Renal cortical epithelial cell (primary cell): ENCODE measurements around the gene KRT40. TPM values are rescaled to one million over a fixed set of nuclear protein-coding genes. Genes with fewer than 3 reads are reported as not detected.
"Not testable (repeated sequence)": the region's sequence is repeated elsewhere in the genome, so short reads cannot be mapped to it uniquely, and the experiment has no call there.

Source experiments
- DNase-seq: peaks from one replicate; pipeline ENCODE4 v3.0.0-alpha.2; 2011; ENCODE audit warnings: low read depth
- total RNA-seq: library from RNA; depleted of rRNA; stranded (reverse); fragments of >200 nt; gene quantifications from 2 replicates; pipeline ENCODE4 v1.2.3, GENCODE V29; 2014

KRT40 gene
- not detected in 2 replicates for total RNA-seq

DNA sequence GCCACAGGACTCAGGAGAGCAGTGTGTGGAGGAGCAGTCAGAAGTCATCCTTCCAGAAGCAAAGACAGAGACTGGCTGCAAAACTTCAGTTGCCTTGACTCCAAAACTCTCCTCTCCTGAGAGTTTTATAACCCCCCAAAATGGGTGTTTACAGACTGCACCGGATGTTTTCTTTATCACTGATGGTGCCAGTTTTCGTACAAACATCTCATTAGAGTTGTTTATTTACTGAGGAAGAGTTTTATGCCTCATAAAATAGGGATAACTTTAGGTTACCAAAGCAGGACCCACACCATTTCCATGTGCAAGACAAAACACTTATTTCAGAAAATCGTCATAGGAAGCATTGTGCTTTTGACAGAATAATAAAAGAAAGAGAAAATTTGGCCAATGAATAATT lies at the start of gene KRT40:
TSS of gene KRT40 (minus strand) at position 101 of the 400 bp plus-strand sequence. CDS start at position 48, 53 bp downstream.
- no peak for DNase-seq

DNA sequence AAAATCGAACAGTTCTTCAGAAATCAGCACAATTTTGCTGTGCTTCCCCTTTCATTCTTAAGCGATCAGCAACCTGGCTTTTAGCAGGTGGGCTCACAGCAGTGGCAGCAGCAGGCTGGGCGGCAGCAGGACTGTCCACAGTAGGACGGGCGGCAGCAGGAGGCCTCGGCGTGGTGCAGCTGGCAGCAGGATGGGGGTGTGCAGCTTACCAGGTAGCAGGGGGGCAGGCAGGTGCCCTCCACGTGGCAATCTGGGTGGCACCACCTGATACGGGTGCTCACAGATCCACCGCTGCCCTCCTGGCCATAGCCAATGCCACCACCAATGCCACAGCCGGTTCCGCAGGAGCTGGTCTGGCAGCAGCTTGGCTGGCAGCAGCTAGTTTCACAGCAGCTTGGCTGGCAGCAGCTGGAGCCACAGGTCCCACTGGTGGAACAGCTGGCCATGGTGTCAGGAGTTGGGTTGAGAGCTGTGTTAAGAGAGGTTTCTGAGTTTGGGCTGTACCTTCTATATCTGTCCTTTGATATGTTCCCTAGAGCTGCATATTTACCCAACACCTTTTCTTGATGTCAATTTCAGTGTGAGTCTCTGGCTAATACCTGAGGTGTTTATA lies 45.6 kb upstream of the KRT40 start, which contains the start of gene KRTAP1-4:
TSS of gene KRTAP1-4 (minus strand) at position 563 of the 613 bp plus-strand sequence. CDS start at position 446, 117 bp downstream.
- DNase-seq = no peak

DNA sequence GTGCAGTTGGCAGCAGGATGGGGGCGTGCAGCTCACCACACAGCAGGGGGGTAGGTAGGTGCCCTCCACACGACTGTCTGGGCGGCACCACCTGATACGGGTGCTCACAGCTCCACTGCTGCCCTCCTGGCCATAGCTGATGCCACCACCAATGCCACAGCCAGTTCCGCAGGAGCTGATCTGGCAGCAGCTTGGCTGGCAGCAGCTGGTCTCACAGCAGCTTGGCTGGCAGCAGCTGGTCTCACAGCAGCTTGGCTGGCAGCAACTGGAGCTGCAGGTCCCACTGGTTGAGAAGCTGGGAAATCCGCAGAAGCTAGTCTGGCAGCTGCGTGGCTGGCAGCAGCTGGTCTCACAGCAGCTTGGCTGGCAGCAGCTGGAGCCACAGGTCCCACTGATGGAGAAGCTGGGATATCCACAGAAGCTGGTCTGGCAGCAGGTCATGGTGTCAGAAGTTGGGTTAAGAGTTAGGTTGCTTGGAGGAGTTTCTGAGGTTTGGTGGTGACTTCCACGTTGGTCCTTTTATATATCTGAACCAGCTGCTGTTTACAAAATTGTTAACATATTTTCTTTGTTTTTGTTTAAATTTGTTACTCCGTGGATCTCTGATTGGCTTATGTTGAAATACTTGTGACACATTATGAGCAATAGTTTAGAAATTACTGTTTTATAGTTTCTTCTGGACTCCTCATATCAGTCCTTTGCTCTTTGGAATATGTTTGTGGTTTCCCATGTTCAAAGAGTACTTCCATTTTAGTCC lies 42.8 kb upstream of the KRT40 start, which contains the start of gene KRTAP1-5:
TSS of gene KRTAP1-5 (minus strand) at position 494 of the 757 bp plus-strand sequence. CDS start at position 441, 53 bp downstream.
- no peak for DNase-seq

DNA sequence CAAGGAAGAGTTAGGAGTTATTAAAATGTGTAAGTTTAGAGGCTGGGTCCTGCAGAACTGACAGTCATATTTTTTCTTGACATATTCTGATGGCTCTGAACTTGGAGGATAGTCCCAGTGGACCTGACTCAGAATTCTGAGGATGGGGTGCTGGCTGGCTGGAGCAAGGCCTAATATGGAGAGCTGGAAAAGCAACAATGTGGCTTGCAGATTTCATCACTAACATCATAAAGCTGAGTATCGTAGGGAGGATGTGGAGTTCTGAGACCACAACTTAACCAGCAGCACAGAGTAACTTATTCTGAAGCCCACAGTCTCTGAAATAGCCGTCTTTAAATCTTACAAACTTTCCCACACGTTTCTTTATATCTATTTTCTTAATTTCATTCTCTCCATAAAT lies 40.6 kb upstream of the KRT40 start:
- DNase-seq = no peak

DNA sequence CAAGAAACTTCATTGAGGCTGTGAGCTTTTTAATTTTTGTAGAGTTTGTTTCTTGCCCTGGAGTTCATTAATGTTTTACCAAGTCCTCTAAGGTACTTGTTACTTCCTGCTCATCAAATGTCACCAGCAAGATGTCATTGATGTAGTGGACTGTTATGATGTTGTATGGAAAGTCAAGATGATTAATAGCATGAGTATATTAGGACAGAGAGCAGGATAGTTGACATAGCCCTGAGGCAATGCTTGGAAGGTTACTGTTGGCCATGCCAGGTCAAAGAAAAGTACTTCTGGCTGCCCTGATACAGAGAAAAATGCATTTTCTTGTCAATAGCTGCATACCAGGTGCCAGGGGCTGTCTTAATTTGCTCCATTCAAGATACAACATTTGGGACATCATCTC lies 36.2 kb upstream of the KRT40 start:
- no peak for DNase-seq

DNA sequence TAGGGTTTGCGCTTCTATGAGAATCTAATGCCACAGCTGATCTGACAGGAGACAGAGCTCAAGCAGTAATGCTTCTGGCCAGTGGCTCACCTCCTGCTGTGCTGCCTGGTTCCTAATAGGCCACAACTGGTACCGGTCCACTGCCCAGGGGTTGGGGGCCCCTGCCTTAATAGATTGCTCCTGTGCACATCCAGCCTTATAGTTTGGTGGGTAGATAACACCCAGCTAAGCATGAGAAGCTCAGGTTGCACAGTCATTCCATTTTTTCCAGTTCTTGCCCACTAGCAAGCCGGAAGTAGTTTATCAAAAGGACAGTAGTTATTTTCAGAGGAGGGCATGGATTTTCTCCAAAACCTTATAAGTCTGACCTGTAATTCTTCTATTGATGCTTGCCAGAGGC lies 35.3 kb upstream of the KRT40 start:
- no peak for DNase-seq

DNA sequence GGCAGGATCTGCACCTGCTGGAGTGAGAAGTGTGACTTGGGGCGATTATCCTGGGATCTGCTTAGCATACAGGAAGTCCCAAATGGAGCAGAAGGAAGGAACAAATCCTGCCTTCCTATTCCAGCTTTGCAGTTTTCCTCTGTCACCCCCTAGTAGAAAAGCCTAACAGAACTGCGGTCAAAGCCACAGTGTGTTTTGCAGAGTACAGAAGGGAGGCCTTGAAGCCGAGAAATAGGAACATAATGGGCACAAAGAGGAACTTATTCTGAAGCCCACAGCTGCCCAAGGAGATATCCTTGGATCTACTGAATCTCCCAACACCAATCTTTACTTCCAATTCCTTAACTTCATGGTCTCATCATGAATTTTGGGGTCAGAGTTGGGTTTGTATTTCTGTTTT lies 34.4 kb upstream of the KRT40 start:
- DNase-seq = no peak

DNA sequence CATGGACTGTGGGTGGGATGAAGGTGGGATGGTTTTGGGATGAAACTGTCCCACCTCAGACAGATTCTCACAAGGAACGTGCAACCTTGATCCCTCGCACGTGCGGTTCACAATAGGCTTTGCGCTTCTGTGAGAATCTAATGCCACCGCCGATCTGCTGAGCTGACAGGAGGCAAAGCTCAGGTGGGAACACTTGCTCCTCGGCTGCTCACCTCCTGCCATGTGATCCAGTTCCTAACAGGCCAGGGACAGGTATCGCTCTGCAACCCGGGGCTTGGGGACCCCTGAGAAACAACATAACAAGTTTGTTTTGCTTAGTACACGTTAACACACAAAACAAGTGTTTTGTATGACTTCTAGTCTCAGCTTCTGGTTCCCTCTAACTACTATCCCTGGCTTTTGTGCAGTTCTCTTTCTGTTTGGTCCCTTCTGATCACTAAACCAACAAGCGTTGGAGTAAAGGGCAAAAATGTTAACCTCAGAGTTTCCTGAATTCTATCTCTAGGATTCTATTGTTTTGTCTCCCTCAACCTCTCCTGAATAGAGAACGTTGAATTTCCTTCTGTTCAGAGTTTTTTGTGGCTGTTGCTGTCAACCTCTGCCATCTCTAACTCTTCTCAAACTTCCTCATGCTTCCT lies 32.6 kb upstream of the KRT40 start:
- DNase-seq = no peak

DNA sequence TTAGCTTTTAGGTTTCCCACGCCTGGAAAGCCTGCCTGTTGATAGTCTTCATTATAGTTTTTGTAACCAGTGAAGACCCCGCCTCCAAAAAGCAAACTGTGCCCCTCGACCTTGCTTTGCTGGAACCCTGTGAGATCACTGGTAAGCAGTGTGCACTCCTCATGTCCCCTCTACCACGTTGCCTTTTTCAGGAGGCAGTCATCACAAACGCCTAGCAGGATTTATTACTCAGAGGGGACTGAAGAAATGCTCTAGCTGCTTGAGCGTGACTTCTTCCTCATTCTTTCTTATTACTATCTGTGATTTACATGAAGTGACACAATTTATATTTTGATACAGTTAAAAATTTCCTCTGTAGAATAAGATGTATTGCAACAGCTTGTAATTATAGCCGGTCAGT lies 31.3 kb upstream of the KRT40 start:
- peak; percentile 34 for DNase-seq

DNA sequence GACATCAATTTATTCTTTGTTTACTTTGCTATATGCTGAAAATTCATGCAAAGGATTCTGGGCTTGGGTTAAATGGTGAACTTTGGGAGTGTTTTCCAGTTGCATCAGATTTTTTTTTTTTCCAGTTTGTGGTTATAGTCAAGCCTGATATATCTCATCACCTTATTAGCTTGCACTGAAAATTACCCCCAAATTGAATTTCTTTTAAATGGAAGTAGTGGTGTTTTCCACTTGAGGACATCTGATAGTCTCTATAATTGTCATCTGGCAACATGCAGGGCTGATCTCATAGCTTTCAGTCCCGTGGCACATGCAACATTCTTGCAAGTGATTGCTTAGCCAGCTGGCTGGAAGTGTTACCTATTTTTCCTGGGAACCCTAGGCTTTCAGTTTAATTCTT lies 29.5 kb upstream of the KRT40 start:
- no peak for DNase-seq

DNA sequence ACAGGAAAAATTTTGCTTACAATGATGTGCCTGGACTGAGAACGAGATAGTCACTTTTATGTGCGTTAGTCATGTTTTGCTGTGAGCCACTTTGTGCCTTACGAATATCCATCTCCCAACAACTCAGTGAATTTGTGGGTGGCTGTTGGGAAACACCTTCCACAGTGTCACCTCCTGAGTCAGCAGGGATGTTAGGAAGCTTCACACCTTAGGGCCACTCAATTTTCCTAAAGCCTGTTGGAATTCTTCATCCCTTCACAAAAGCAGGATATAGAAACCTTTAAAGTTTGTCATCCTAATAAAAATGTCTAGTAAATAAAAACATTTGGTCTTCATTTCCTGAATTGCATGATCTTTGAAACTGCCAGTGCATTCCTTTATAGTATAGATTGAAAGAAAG lies 29.1 kb upstream of the KRT40 start:
- no peak for DNase-seq

DNA sequence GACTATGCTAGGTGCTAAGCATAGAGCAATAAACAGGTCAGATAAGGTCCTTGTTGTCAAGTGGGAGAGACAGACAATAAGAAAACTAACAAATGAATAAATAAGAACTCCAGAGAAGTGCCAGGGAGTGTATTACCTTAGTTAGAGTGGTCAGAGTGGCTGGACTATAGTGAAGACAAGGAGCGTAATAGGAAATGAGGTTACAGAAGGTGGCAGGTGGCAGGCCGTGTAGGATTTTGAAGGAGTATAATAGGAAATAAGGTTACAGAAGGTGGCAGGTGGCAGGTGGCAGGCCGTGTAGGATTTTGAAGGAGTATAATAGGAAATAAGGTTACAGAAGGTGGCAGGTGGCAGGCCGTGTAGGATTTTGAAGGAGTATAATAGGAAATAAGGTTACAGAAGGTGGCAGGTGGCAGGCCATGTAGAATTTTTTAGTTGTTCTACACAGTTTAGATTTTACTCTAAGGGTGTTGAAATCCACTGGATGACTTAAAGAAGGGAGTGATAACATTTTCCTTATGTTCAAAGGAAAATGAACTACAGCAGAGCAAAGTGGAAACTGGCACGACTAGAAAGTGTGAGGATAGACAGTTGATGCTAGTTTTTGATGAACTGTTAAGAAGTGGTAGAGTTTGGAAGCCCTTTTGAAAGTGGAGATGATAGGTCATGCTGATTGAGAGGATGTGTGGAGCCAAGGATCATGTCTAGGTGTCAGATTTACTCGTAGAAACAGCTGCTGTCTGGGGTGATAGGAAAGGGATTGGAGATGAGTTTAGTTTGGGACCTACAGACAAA lies 28.4 kb upstream of the KRT40 start:
- no peak for DNase-seq

DNA sequence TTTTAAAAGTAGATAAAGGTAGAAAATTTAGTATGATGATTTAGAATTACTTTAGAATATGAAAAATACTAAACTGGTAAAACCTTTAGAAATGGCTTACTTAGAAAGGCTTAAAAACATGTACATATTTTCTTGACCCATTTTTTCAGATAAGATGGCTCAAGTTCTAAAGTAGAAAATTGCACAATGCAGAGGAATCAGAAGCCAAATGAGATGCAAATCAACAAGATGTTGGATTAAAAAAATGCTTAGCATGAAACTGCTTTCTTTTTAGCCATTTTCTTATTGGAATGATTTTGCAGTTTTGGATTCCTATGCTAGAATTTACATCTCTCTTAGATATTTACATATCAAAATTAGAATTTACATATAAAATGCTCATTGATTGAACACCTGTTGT lies 26.3 kb upstream of the KRT40 start:
- DNase-seq = no peak

DNA sequence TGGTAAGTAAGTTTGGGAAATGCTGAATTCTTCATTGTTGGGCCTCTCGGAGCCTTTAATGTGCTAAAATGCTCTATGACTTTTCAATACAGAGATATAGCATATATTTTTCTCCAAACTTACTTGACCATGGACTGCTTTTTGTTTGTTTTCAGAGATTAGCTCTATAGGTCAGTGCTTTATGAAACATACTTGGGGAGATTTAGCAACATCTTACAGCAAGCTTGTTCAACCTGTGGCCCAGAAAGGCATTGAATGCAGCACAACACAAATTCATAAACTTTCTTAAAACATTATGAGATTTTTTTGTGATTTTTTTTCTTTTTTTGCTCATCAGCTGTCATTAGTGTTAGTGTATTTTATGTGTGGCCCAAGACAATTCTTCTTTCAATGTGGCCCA lies 25.8 kb upstream of the KRT40 start:
- DNase-seq = no peak

DNA sequence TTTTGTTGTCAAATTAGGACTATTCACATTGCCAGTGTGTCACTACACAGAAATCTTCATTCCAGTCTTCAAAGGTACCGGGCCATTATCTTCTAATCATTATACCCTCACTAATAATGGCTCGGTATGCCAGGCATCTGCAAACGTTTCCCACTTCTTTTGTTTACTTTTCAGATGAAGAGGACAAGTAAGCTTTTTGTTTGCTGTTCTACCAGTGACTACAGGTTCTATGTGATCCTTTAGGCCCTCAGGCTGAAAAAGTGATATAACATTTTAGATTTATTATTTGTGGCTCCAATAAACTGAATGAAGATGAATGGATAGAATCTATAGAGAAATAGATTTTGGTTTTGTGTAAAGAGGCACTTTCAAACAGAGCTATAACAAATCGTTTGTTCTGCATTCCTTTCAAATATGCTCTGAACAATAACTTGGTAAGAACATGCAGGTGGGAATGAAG lies 25.2 kb upstream of the KRT40 start:
- peak; percentile 18 for DNase-seq

DNA sequence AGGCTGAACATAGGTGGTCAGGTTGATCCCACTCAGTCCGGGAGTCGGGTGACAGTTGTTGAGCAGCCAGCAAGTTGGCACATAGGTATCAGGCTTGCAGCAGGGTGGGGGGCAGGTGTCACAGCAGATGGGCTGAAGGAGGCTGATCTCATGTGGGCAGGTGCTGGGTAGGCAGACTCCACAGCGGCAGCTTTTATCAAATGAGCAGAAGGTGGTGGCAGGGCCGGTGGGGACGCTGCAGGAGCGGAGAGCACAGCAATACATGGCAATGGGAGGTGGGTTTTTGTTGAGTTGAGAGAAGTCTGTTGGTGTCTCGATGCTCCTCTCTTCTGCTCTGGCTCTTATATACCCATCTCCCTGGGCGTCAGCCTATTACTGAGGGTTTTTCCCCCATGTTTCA lies 24.7 kb upstream of the KRT40 start, which contains the start of gene KRTAP3-1:
TSS of gene KRTAP3-1 (minus strand) at position 318 of the 400 bp plus-strand sequence. CDS start at position 264, 54 bp downstream.
- DNase-seq = no peak

DNA sequence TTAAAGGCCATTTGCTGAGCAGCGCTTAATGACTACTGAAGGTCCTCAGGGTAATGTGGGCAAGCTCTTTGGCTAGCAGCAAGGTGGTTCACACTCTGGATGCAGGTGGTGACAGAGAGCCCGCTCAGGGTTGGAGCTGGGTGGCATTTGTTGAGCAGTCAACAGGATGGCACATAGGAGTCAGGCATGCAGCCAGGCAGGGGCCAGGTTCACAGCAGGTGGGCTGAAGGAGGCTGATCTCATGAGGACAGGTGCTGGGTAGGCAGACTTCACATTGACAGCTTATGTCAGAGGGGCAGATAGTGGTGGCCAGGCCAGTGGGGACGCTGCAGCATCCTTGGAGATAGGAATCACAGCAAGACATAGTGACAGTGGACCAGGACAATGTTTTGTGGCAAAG lies 20.3 kb upstream of the KRT40 start:
- no peak for DNase-seq

DNA sequence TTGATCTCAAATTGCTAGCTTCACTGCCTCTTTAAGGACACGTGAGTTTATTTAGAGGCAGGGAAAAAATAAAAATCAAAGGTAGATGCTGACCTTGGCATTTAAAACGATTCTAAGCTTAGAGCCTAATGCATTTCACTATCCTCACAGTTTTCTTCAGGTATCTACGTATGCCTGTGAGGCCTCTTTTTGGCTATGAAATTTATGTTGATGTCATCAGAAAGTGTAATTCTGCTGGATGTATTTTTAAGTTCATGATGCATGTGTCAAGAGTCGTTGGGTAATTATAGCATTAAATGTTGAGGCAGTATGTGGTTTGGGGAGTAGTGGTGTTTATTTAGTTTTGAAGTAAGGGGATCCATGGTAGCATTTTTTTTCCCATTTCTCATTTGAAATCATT lies 19.8 kb upstream of the KRT40 start:
- no peak for DNase-seq

DNA sequence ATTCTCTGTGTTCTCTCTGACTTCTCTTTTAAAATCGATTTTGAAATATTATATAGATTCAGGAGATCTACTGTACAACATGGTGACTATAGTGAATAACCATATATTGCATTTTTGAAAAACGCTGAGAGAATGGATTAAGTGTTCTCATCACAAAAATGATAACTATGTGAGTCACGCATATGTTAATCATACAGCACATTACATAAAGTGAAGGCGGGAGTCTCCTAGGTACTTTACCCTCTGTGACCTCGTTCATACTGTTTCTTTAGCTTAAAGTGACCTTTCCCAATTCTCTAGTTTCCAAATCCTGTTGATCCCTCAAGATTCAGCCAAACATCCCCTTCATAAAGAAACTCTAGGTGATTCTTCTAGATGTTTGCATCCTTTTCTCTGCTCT lies 18.7 kb upstream of the KRT40 start:
- no peak for DNase-seq

DNA sequence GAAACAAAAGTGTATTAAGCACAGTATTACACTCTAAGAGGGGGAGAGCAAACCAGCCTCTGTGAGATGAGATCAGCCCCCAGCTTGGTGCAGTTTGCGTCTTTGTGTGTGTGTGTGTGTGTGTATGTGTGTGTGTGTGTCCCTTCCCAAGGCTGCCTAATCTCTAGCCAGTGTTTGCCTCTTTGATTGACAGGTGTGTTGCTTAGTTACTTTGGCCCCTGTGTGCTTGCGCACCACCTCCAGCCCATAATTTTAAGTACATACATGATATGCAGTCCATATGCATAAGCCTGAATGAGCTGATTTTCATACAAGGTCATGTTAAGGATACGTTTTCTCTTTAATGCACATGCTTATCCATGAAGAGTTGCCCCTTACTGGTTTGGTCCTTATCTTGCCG lies 17.7 kb upstream of the KRT40 start:
- no peak for DNase-seq

DNA sequence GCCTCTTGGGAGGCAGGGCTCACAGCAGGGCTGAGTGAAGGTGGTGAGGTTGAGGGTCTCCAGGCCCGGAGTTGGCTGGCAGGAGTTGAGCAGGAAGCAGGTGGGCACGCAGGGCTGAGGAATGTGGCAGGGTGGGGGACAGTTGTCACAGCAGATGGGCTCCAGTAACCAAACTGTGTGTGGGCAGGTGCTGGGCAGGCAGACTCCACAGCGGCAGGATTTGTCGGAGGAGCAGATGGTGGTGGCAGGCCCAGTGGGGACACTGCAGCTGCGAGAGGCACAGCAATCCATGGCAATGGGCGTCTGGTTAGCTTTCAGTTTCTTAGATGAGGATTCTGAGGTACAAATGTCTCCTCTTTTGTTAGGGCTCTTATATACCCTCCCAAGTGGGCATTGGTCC lies 15.4 kb upstream of the KRT40 start, which contains the start of gene KRTAP3-2:
TSS of gene KRTAP3-2 (minus strand) at position 344 of the 400 bp plus-strand sequence. CDS start at position 291, 53 bp downstream.
- DNase-seq = not testable (repeated sequence)

DNA sequence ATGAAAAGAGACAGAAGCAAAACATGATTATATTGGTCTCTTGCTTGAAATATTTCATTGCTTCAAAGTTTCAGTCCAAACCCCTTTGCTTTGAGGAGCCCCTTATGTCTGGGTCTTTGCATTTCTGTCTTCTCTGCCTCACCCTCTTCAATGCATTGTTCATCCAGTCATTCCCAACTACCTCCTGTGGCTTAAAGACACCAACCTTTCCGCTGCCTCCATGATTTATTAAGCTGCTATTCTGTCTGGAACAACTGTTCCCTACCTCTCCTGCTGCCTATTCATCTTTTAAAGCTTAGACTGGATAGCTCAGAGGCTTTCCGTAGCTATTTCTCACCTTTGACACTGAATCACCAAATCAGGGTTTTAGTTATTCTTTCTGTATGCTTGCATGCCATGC lies 13.2 kb upstream of the KRT40 start:
- no peak for DNase-seq
